ENCODE data around the gene ELOVL7.

Gene ELOVL7

GRCh38 chr5:60710362-60710761 is 133.7 kb downstream of the ELOVL7 start:
- DNase-seq: no peak

- DNase-seq: no peak
Measured at GRCh38 chr5:60705144-60705543, 138.9 kb downstream of the ELOVL7 start.

DNA sequence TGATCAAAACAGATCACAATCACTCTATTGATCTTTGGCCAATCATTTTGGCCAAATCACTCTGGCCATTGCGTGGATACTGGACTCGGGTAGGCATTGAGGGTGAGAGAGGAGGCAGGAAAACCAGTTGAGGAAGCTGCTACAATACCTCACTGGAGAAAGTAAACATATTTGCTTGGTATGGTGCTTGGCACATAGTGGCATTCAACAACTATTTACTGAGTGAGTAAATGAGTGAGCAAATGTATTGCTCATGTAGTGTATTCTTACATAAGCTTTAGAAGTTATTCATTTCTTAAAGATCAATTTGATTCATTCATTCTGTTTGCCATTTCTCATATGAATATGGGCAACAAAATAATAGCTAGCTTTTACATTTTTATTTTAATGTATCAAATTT is 140.1 kb downstream of the ELOVL7 start:
- no peak for DNase-seq

Measured in stimulated activated CD4-positive, alpha-beta T cell treated with anti-CD3 and anti-CD28 coated beads, Interleukin-4, amount 100 ng/mL, for 24 hours (primary cell).